H1 (cell line): ENCODE measurements around the gene MRI1. TPM values are rescaled to one million over a fixed set of nuclear protein-coding genes. Genes with fewer than 3 reads are reported as not detected.

Experiments
- CTCF ChIA-PET: fragments of 300-600 bp; sonication (Branson Sonifier 250); formaldehyde crosslinking; loops from one replicate; lab custom pipeline; 2021; ENCODE audit not compliant: partially characterized antibody; lab: Charles Lee
- POLR2A ChIA-PET: fragments of 300-600 bp; sonication (Branson Sonifier 250); formaldehyde crosslinking; loops from one replicate; lab custom pipeline; 2021; ENCODE audit warnings: inconsistent platforms; ENCODE audit not compliant: partially characterized antibody; lab: Charles Lee
- DNase-seq, 2 experiments: peaks; one replicate each; pipeline versions ENCODE4 v3.0.0 to v3.0.0-alpha.2; 2010 to 2022; ENCODE audit warnings: low spot score in 2 of 2, low read depth in 1 of 2, mixed read lengths in 1 of 2
- FAIRE-seq: peaks from 2 replicates; lab custom pipeline; 2011; peaks lifted over from hg19 to GRCh38; lab: Jason Lieb, UNC
- H2AFZ ChIP-seq: 2 replicates; pipeline ENCODE4 v1.8.1; 2012; ENCODE audit warnings: low read length, inconsistent platforms
- H2AK5ac ChIP-seq: 2 replicates; pipeline ENCODE4 v1.6.1; 2013; ENCODE audit warnings: low read depth, low read length
- H2BK120ac ChIP-seq: replicated peaks from 2 replicates; pipeline ENCODE3; 2013; ENCODE audit warnings: low read depth, low read length, inconsistent platforms
- H2BK12ac ChIP-seq: 2 replicates; pipeline ENCODE4 v1.6.1; 2013; ENCODE audit warnings: low read depth, low read length
- H2BK15ac ChIP-seq: 2 replicates; pipeline ENCODE4 v1.6.1; 2013; ENCODE audit warnings: low read length
- H2BK20ac ChIP-seq: 2 replicates; pipeline ENCODE4 v1.6.1; 2013; ENCODE audit warnings: low read length
- H2BK5ac ChIP-seq: 2 replicates; pipeline ENCODE4 v1.6.1; 2013; ENCODE audit warnings: low read depth, low read length
- H3K14ac ChIP-seq: 2 replicates; pipeline ENCODE4 v1.6.1; 2013; ENCODE audit warnings: inconsistent platforms; ENCODE audit not compliant: insufficient read length
- H3K18ac ChIP-seq: 2 replicates; pipeline ENCODE4 v1.6.1; 2013; ENCODE audit warnings: low read length; ENCODE audit errors: extremely low read depth
- H3K23ac ChIP-seq: 2 replicates; pipeline ENCODE4 v1.6.1; 2013; ENCODE audit warnings: inconsistent platforms; ENCODE audit not compliant: insufficient read length
- H3K23me2 ChIP-seq: 2 replicates; pipeline ENCODE4 v1.6.1; 2013; ENCODE audit warnings: low read depth, low read length
- H3K27ac ChIP-seq: 2 replicates; pipeline ENCODE4 v1.6.1; 2011; ENCODE audit warnings: low read depth, low read length, inconsistent platforms
- H3K27me3 ChIP-seq, 4 experiments: replicated peaks in 1 of 4; 1 replicate in 1 of 4; 2 replicates in 3 of 4; pipeline versions ENCODE4 v1.6.1 to v1.8.1; 2011 to 2013; ENCODE audit warnings: low read length in 3 of 4, mild to moderate bottlenecking in 3 of 4, inconsistent platforms in 2 of 4, mixed read lengths in 2 of 4, moderate library complexity in 1 of 4; ENCODE audit not compliant: control insufficient read depth in 3 of 4, insufficient read depth in 3 of 4; ENCODE audit errors: extremely low read depth in 1 of 4
- H3K36me3 ChIP-seq, 4 experiments: 2 replicates each; pipeline versions ENCODE4 v1.6.1 to v1.8.1; 2011 to 2013; ENCODE audit warnings: mild to moderate bottlenecking in 4 of 4, low read length in 3 of 4, moderate library complexity in 2 of 4, control low read depth in 1 of 4, inconsistent platforms in 1 of 4; ENCODE audit not compliant: insufficient read depth in 4 of 4, control insufficient read depth in 2 of 4
- H3K4ac ChIP-seq: replicated peaks from 2 replicates; pipeline ENCODE3; 2013; ENCODE audit warnings: low read length, low read depth, mixed read lengths, inconsistent platforms; ENCODE audit not compliant: insufficient read length
- H3K4me1 ChIP-seq, 4 experiments: replicated peaks in 1 of 4; 1 replicate in 1 of 4; 2 replicates in 3 of 4; pipeline versions ENCODE4 v1.6.1 to v1.8.1; 2011 to 2013; ENCODE audit warnings: low read length in 3 of 4, inconsistent platforms in 2 of 4, mixed read lengths in 1 of 4; ENCODE audit not compliant: insufficient read depth in 4 of 4, control insufficient read depth in 3 of 4
- H3K4me2 ChIP-seq, 2 experiments: 2 replicates each; pipeline versions ENCODE4 v1.6.1 to v1.8.1; 2011 to 2013; ENCODE audit warnings: low read depth in 2 of 2, low read length in 2 of 2, control low read depth in 1 of 2, inconsistent platforms in 1 of 2, mild to moderate bottlenecking in 1 of 2; ENCODE audit not compliant: insufficient read depth in 1 of 2
- H3K4me3 ChIP-seq, 4 experiments: fragments of 200-600, 300-600 bp in 1 of 4; sonication (generic), shearing (Covaris generic), sonication (Bioruptor Twin) in 1 of 4; 2 replicates each; pipeline versions ENCODE4 v1.5.1 to v1.8.1; 2011 to 2016; ENCODE audit warnings: low read length in 4 of 4, low read depth in 3 of 4, control low read depth in 2 of 4, inconsistent platforms in 2 of 4, mild to moderate bottlenecking in 2 of 4, mixed read lengths in 1 of 4, moderate library complexity in 1 of 4; ENCODE audit not compliant: insufficient read depth in 2 of 4; ENCODE audit errors: extremely low read depth in 1 of 4
- H3K56ac ChIP-seq: replicated peaks from 2 replicates; pipeline ENCODE3; 2013; ENCODE audit warnings: low read depth, mild to moderate bottlenecking, mixed read lengths, low read length, inconsistent platforms; ENCODE audit not compliant: insufficient read length
- H3K79me1 ChIP-seq: 2 replicates; pipeline ENCODE4 v1.6.1; 2013; ENCODE audit warnings: low read depth, low read length, control low read depth
- H3K79me2 ChIP-seq, 2 experiments: 2 replicates each; pipeline versions ENCODE4 v1.6.1 to v1.8.1; 2012 to 2013; ENCODE audit warnings: low read length in 2 of 2, mild to moderate bottlenecking in 2 of 2, inconsistent platforms in 1 of 2; ENCODE audit not compliant: insufficient read depth in 2 of 2, control insufficient read depth in 1 of 2
- H3K9ac ChIP-seq, 4 experiments: replicated peaks in 1 of 4; 1 replicate in 1 of 4; 2 replicates in 3 of 4; pipeline versions ENCODE4 v1.6.1 to v1.8.1; 2011 to 2013; ENCODE audit warnings: low read depth in 3 of 4, low read length in 3 of 4, control low read depth in 2 of 4, mild to moderate bottlenecking in 2 of 4, moderate library complexity in 2 of 4, inconsistent platforms in 1 of 4; ENCODE audit errors: extremely low read depth in 1 of 4
- H3K9me3 ChIP-seq, 2 experiments: 2 replicates each; pipeline versions ENCODE4 v1.6.1 to v1.8.1; 2012 to 2013; ENCODE audit warnings: mild to moderate bottlenecking in 2 of 2, moderate library complexity in 2 of 2, control low read depth in 1 of 2, inconsistent platforms in 1 of 2, low read depth in 1 of 2, low read length in 1 of 2, mixed read lengths in 1 of 2; ENCODE audit not compliant: insufficient read depth in 2 of 2
- H4K20me1 ChIP-seq, 2 experiments: replicated peaks in 1 of 2; 2 replicates each; pipeline versions ENCODE3 to v1.8.1; 2011 to 2013; ENCODE audit warnings: inconsistent platforms in 2 of 2, low read length in 2 of 2, mild to moderate bottlenecking in 1 of 2; ENCODE audit not compliant: insufficient read depth in 2 of 2, control insufficient read depth in 1 of 2
- H4K5ac ChIP-seq: 2 replicates; pipeline ENCODE4 v1.6.1; 2013; ENCODE audit warnings: low read length, low read depth, mixed read lengths, inconsistent platforms; ENCODE audit not compliant: insufficient read length
- H4K8ac ChIP-seq: 2 replicates; pipeline ENCODE4 v1.8.0; 2013; ENCODE audit warnings: mild to moderate bottlenecking, moderate library complexity, low read length, inconsistent platforms; ENCODE audit not compliant: insufficient read depth; ENCODE audit errors: extremely low read depth
- H4K91ac ChIP-seq: replicated peaks from 2 replicates; pipeline ENCODE3; 2013; ENCODE audit warnings: low read length, mixed read lengths, inconsistent platforms; ENCODE audit not compliant: insufficient read length
- CBX5 ChIP-seq: fragments of 300-800, 300-1000 bp; sonication (generic); IDR thresholded peaks from 2 replicates; pipeline ENCODE4 v1.7.1; 2016; ENCODE audit warnings: antibody characterized with exemption, low read length, low read depth
- TAF7 ChIP-seq: optimal IDR thresholded peaks from 2 replicates; pipeline ENCODE3; 2011; ENCODE audit warnings: low read depth, mild to moderate bottlenecking, inconsistent platforms, low read length, moderate library complexity, borderline replicate concordance
- WGBS, 2 experiments: shearing (Covaris generic) in 1 of 2; methylation state at CpG; one replicate each; pipeline versions ENCODE4 v1.1.6 to v1.1.7; 2013 to 2015; ENCODE audit warnings: low lambda C conversion rate in 2 of 2, mixed read lengths in 2 of 2, inconsistent platforms in 1 of 2, low coverage in 1 of 2, missing lambda C conversion rate in 1 of 2; ENCODE audit not compliant: insufficient replicate concordance in 2 of 2, insufficient coverage in 1 of 2, insufficient read length in 1 of 2; ENCODE audit errors: extremely low coverage in 1 of 2, missing lambda C conversion rate in 1 of 2; 5-methylcytosine and 5-hydroxymethylcytosine counted together
- polyA plus RNA-seq, 7 experiments: library from polyadenylated mRNA; depleted of rRNA in 3 of 7; stranded (reverse) in 5 of 7; unstranded in 2 of 7; fragments of >200 nt in 5 of 7; fragments of 200-250 nt in 2 of 7; gene quantifications; 1 replicate in 5 of 7; 2 replicates in 1 of 7; 4 replicates in 1 of 7; pipeline versions ENCODE4 v1.2.1 to v1.2.3, GENCODE V29; 2011 to 2013; ENCODE audit warnings: missing spikeins in 2 of 7, mixed read lengths in 2 of 7
- total RNA-seq: library from RNA; stranded (reverse); fragmentation: NEBNext Ultra II Directional; extraction: Animal tissue kit (Norgen Biotek cat#: 25700); gene quantifications from 2 replicates; pipeline ENCODE4 v1.2.1, GENCODE V29; 2021
- TF ChIP-seq, protein P1 (sequence below): IDR thresholded peaks from 2 replicates; pipeline ENCODE4 v1.6.1; 2011; ENCODE audit warnings: low read depth, mild to moderate bottlenecking, low read length; ENCODE audit not compliant: insufficient read depth

MRI1 gene
- total and polyA plus RNA-seq, 2 of the 8 experiments (the other 6 are each of a cell fraction or from before 2014, with no cell fraction given), result 24.5 to 29.5 TPM

DNA sequence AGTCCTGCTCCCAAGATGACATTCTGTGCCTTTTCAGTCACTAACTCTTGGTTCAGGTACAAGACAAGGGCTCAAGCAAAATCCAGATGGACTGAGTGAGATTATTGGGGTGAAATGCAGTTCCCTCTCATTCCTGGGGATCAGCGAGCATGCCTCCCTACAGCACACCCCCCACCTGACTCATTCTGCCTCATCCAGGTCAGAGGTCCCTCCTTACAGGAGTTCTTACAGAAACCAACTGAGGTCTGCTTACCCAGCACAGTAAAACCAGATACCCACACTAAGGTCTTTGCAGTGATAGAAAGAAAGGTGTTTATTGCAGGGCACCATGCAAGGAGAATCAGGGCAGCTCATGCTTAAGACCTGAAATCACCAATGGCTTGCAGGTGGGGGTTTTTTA is 21.6 kb upstream of the MRI1 start:
- Histone ChIP-seq H4K20me1 (no peaks in the 10 kb centered on the region), H3K4me3 (no peak overlapping the region)

More for the DNA sequence above, 21.6 kb upstream of the MRI1 start:
- Histone ChIP-seq H3K27ac (no peak overlapping the region), H3K56ac (no peak overlapping the region), H2BK20ac (no peak overlapping the region), H3K23me2 (no peaks in the 10 kb centered on the region), H3K4me1 (peaks cover 0 to 5% (median 3%) of the 10 kb centered on the region in 4 experiments; a peak in 2 of 7 replicates), H3K9ac (no peak overlapping the region), H2BK120ac (no peak overlapping the region), H2AFZ (no peak overlapping the region), H2BK12ac (0 out of 2 replicates have a peak overlapping the region, but pooled peaks have one; percentile 23), H2BK15ac (no peak overlapping the region), H3K27me3 (no peaks in the 10 kb centered on the region), H3K36me3 (no peaks in the 10 kb centered on the region), H3K14ac (no peak overlapping the region), H2AK5ac (no peak overlapping the region), H4K8ac (no peak overlapping the region), H2BK5ac (no peak overlapping the region), H4K91ac (no peak overlapping the region), H3K9me3 (no peaks in the 10 kb centered on the region; a peak in 1 of 4 replicates), H3K18ac (no peak overlapping the region; the same call in 1 of the 2 replicates), H3K23ac (no peak overlapping the region), H3K4ac (no peak overlapping the region), H4K5ac (no peak overlapping the region), H3K79me2 (no peaks in the 10 kb centered on the region), H3K79me1 (no peaks in the 10 kb centered on the region), H3K4me2 (no peak overlapping the region)
- no peak for TF ChIP-seq TAF7
- TF ChIP-seq, protein P1, sequence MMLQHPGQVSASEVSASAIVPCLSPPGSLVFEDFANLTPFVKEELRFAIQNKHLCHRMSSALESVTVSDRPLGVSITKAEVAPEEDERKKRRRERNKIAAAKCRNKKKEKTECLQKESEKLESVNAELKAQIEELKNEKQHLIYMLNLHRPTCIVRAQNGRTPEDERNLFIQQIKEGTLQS, result no peak
- no peak for TF ChIP-seq CBX5
- POLR2A ChIA-PET, result interaction anchor here (2.0 kb wide), 1 partner anchor 32 kb away, joined by 11 read pairs; the partner anchor contains the start of gene C19orf53
- 75% methylated on average over 1 of the region's 1 CpG; no CpG with 5 or more reads in 1 of the 2 experiments for WGBS, 2 experiments
- DNase-seq (no peak), FAIRE-seq (no peak)
- CTCF ChIA-PET, result interaction anchor here (1.0 kb wide), 1 partner anchor 49 kb away, joined by 3 read pairs; no protein-coding TSS in a partner anchor
